GM21825 (cell line): ENCODE results near the gene MFGE8.

Source experiments
- ATAC-seq: cut with Tn5 transposase; IDR thresholded peaks from one replicate; pipeline ENCODE4 v1.9.1; 2021; ENCODE audit warnings: mild to moderate bottlenecking, moderate library complexity; ENCODE audit not compliant: unreplicated experiment

Gene MFGE8

DNA sequence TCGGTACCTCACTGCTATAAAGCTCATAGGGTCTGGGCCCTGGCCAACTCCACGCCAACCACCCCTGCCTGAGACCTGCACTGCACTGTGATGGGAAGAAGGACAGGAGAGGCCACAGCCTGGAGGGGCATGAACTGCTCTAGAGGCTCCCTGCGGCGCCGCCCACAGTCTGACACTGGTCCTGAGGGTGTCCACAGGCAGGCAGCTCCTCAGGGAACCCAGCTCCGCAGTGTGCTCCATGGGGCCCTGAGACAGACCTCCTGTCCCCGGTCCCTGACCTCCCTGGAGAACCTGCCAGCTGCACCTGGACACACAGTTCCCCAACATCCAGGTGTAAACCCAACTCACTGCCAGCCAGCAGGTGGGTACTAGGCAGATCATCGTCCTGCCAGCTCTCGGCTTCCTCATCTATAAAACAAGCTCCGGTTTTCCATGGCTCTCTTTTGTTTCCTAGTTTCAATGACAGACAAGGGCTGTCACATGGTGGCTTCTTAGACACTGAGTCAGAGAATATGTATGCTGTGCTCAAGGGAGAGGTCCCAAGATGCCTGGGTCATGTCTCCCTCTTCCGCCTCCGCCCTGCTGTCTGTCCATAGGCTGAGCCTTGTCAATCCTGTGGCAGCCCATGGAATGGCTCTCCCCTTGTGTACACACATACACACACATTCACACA lies 12.7 kb downstream of the MFGE8 start:
- ATAC-seq: no peak

DNA sequence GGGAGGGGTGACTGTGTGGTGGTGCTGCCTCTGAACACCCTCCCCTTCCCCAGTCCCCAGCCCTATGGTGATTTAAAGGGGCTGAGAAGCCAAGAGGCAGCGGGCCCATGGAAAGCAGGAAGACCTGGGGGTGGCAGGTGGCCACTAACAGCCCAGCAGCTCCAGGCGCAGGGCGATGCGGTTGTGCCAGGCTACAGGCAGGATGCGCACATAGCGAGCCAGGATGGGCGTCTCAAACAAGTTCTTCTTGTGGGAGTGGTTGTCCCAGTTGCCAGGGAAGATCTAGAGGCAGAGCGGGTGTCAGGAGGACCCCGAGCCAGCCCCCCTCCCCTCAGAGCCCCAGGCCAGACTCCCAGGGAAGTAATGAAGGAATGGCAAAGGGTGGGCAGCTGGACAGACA lies 13.9 kb downstream of the MFGE8 start:
- no peak for ATAC-seq

- ATAC-seq: no peak
These were observed 14.4 kb downstream of the MFGE8 start for GRCh38 chr15:88898736-88899135.

GRCh38 chr15:88897456-88898194 lies 15.6 kb downstream of the MFGE8 start:
- peak; percentile 44 for ATAC-seq

GRCh38 chr15:88897142-88897455 lies 16.1 kb downstream of the MFGE8 start:
- no peak for ATAC-seq

- ATAC-seq: no peak
These were observed 16.7 kb downstream of the MFGE8 start for GRCh38 chr15:88896333-88897033.

- no peak for ATAC-seq
These were observed 18.1 kb downstream of the MFGE8 start, which contains the start of gene HAPLN3 for GRCh38 chr15:88894819-88895767. Gene HAPLN3, minus strand, starts transcription at chr15:88895544. Its CDS starts 8,246 bp downstream, at chr15:88887298.

- ATAC-seq: no peak
These were observed 18.8 kb downstream of the MFGE8 start for GRCh38 chr15:88894348-88894818.

DNA sequence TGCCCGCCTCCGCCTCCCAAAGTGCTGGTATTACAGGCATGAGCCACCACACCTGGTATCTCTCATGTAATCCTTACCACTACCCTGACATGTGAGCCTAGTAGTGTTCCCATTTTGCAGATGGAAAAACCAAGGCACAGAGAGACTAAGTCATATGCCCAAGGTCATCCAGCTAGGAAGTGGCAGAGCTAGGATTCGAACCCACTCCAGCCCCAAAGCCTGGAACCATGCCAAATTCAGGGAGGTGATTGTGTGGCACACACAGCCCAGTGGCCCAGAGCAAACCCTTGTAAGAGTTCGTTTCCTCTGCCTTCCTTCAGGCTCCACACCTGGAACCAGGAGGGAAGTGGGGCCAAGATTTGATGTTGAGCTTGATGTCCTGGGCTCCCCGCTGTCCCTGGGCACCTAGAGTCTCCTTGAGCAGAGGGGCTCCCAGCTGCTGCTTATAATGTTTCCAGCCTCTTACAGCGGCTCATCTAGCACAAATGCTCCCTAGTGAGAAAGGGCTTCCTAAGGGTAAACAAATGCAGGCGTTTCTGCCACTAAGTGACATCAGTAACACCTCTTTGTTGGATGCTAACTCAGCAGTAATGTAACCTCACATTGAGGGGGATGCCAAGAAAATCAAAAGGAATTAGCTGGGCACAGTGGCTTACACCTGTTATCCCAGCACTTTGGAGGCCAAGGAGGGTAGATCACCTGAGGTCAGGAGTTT lies 21.5 kb downstream of the MFGE8 start:
- no peak for ATAC-seq

- no peak for ATAC-seq
These were observed 22.7 kb downstream of the MFGE8 start for GRCh38 chr15:88890495-88890894.

GRCh38 chr15:88888719-88889118 lies 24.5 kb downstream of the MFGE8 start:
- ATAC-seq: no peak

- no peak for ATAC-seq
These were observed 26.1 kb downstream of the MFGE8 start for GRCh38 chr15:88887068-88887580.

DNA sequence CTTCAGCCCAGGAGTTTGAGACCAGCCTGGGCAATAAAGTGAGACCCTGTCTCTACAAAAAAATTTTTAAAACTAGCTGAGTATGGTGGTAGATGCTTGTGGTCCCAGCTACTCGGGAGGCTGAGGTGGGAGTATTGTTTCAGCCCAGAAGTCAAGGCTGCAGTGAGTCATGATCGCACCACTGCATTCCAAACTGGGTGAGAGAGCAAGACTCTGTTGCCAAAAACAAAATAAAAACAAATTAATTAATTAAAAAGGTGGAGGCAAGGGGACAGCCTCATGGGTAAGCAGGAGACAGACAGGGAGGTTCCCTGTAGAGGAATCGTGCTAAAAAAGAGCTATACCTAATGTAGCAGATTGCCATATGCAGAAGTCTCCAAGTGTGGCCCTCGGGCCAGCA lies 30.4 kb downstream of the MFGE8 start:
- ATAC-seq: no peak

GRCh38 chr15:88881775-88882174 lies 31.4 kb downstream of the MFGE8 start:
- no peak for ATAC-seq

- ATAC-seq: no peak
These were observed 32.0 kb downstream of the MFGE8 start for GRCh38 chr15:88880944-88881740.

- ATAC-seq: peak; percentile 55
These were observed 34.4 kb downstream of the MFGE8 start for GRCh38 chr15:88878720-88879184.

- ATAC-seq: no peak
These were observed 35.3 kb downstream of the MFGE8 start for GRCh38 chr15:88877906-88878305.

- ATAC-seq: no peak
These were observed 35.8 kb downstream of the MFGE8 start for GRCh38 chr15:88877415-88877814.

- ATAC-seq: no peak
These were observed 36.6 kb downstream of the MFGE8 start for GRCh38 chr15:88876573-88876972.
